Measurements from ENCODE around the gene POM121L2.
"Not testable (repeated sequence)": the region's sequence is repeated elsewhere in the genome, so short reads cannot be mapped to it uniquely, and the experiment has no call there.

Gene POM121L2

GRCh38 chr6:27293436-27294098 lies 18.5 kb downstream of the POM121L2 start:
- DNase-seq = no peak

GRCh38 chr6:27290850-27291208 lies 21.2 kb downstream of the POM121L2 start:
- DNase-seq = no peak

GRCh38 chr6:27290065-27290849 lies 21.8 kb downstream of the POM121L2 start:
- DNase-seq = no peak

- DNase-seq = no peak
These were observed 23.7 kb downstream of the POM121L2 start for GRCh38 chr6:27288136-27289044.

GRCh38 chr6:27287751-27288135 lies 24.3 kb downstream of the POM121L2 start:
- no peak for DNase-seq

- DNase-seq = no peak
These were observed 25.9 kb downstream of the POM121L2 start for GRCh38 chr6:27286141-27286540.

GRCh38 chr6:27283279-27283678 lies 28.8 kb downstream of the POM121L2 start:
- no peak for DNase-seq

GRCh38 chr6:27281569-27281968 lies 30.5 kb downstream of the POM121L2 start:
- no peak for DNase-seq

- no peak for DNase-seq
These were observed 31.0 kb downstream of the POM121L2 start for GRCh38 chr6:27281105-27281539.

- DNase-seq = no peak
These were observed 31.5 kb downstream of the POM121L2 start for GRCh38 chr6:27280540-27281000.

- DNase-seq = no peak
These were observed 32.0 kb downstream of the POM121L2 start for GRCh38 chr6:27280064-27280539.

- DNase-seq = no peak
These were observed 32.5 kb downstream of the POM121L2 start for GRCh38 chr6:27279513-27280063.

GRCh38 chr6:27275025-27275956 lies 36.8 kb downstream of the POM121L2 start:
- no peak for DNase-seq

- no peak for DNase-seq
These were observed 38.3 kb downstream of the POM121L2 start for GRCh38 chr6:27273783-27274182.

GRCh38 chr6:27268803-27269202 lies 43.3 kb downstream of the POM121L2 start:
- DNase-seq = no peak

GRCh38 chr6:27267857-27268434 lies 44.1 kb downstream of the POM121L2 start:
- DNase-seq = no peak

GRCh38 chr6:27267003-27267402 lies 45.1 kb downstream of the POM121L2 start:
- not testable (repeated sequence) for DNase-seq

- DNase-seq = no peak
These were observed 48.2 kb downstream of the POM121L2 start for GRCh38 chr6:27263886-27264285.

- DNase-seq = no peak
These were observed 51.2 kb downstream of the POM121L2 start for GRCh38 chr6:27260836-27261375.

GRCh38 chr6:27260369-27260768 lies 51.7 kb downstream of the POM121L2 start:
- DNase-seq = no peak

Data from T1000 (cell line).